ENCODE data around the gene ACHE. TPM values are rescaled to one million over a fixed set of nuclear protein-coding genes. Genes with fewer than 3 reads are reported as not detected.

The ACHE gene
- total and polyA plus RNA-seq, 2 of the 13 experiments (the other 11 are each of a cell fraction or from before 2014, with no cell fraction given), result 0.18 to 0.40 TPM

GRCh38 chr7:100852048-100852872 is 43.4 kb downstream of the ACHE start, which contains the start of gene SLC12A9 (continued):
- TF ChIP-seq ZNF281 (CRISPR knock-in tag; IDR thresholded peaks at IDR 0.05; ENCODE audit: borderline replicate concordance) (0 out of 2 replicates have a peak, but pooled peaks have one; percentile 51), ZNF160 (CRISPR knock-in tag; IDR thresholded peaks at IDR 0.05) (peak; percentile 52; the same call in 1 of the 2 replicates), ZNF232 (CRISPR knock-in tag; IDR thresholded peaks at IDR 0.05; ENCODE audit: borderline replicate concordance) (peak; percentile 43; the same call in 1 of the 2 replicates), ZNF556 (CRISPR knock-in tag; IDR thresholded peaks at IDR 0.05; ENCODE audit: borderline replicate concordance) (0 out of 2 replicates have a peak, but pooled peaks have one; percentile 24), SP1 (IDR thresholded peaks at IDR 0.05) (no peak), SP1 (CRISPR knock-in tag; IDR thresholded peaks at IDR 0.05) (peak; percentile 67), HIVEP1 (CRISPR knock-in tag; IDR thresholded peaks at IDR 0.05) (peak; percentile 86; the same call in 1 of the 2 replicates), KDM5B (CRISPR knock-in tag; IDR thresholded peaks at IDR 0.05; ENCODE audit: borderline replicate concordance) (peak; percentile 65; the same call in 1 of the 2 replicates), BCL3 (CRISPR knock-in tag; IDR thresholded peaks at IDR 0.05) (peak; percentile 91; the same call in 1 of the 2 replicates), MEIS1 (CRISPR knock-in tag; IDR thresholded peaks at IDR 0.05; ENCODE audit: borderline replicate concordance) (peak; percentile 27; the same call in 1 of the 2 replicates), POLR2AphosphoS5 (IDR thresholded peaks at IDR 0.05; ENCODE audit: low read depth, low read length) (peak; percentile 35; the same call in 1 of the 2 replicates), ZNF891 (CRISPR knock-in tag; IDR thresholded peaks at IDR 0.05) (0 out of 2 replicates have a peak, but pooled peaks have one; percentile 13), CBX5 (CRISPR knock-in tag; IDR thresholded peaks at IDR 0.05; ENCODE audit: borderline replicate concordance) (peak; percentile 37; the same call in 1 of the 2 replicates), MXD4 (CRISPR knock-in tag; IDR thresholded peaks at IDR 0.05) (peak; percentile 99), ZFP41 (CRISPR knock-in tag; IDR thresholded peaks at IDR 0.05; ENCODE audit: borderline replicate concordance) (no peak), SRSF1 (optimal IDR thresholded peaks at IDR 0.05; ENCODE audit: low read depth, low read length) (peak; percentile 82), ZNF280B (CRISPR knock-in tag; IDR thresholded peaks at IDR 0.05; ENCODE audit: borderline replicate concordance) (peak; percentile 73; the same call in 1 of the 2 replicates), REPIN1 (CRISPR knock-in tag; IDR thresholded peaks at IDR 0.05; ENCODE audit: borderline replicate concordance, low read depth) (peak; percentile 66; the same call in 1 of the 2 replicates), ZNF138 (CRISPR knock-in tag; IDR thresholded peaks at IDR 0.05; ENCODE audit: low read depth) (no peak), ZFP90 (CRISPR knock-in tag; IDR thresholded peaks at IDR 0.05; ENCODE audit: borderline replicate concordance) (peak; percentile 82; the same call in 1 of the 2 replicates), THAP7 (CRISPR knock-in tag; IDR thresholded peaks at IDR 0.05) (no peak), ASH2L (IDR thresholded peaks at IDR 0.05; ENCODE audit: insufficient read length, low read depth, low read length) (peak; percentile 76)

All from HepG2 (cell line).